ENCODE results near the gene DGKI.

Gene DGKI

GRCh38 chr7:137789215-137789882, 57.4 kb downstream of the DGKI start:
- no peak for DNase-seq (ENCODE audit: low read depth in 2 of 2)

GRCh38 chr7:137787301-137787976, 59.3 kb downstream of the DGKI start:
- DNase-seq (ENCODE audit: low read depth in 2 of 2): no peak

- DNase-seq (ENCODE audit: low read depth in 2 of 2): no peak
These were observed 68.3 kb downstream of the DGKI start for GRCh38 chr7:137778511-137778910.

- DNase-seq (ENCODE audit: low read depth in 2 of 2): no peak
These were observed 72.0 kb downstream of the DGKI start for GRCh38 chr7:137774793-137775201.

GRCh38 chr7:137772748-137773147, 74.0 kb downstream of the DGKI start:
- DNase-seq (ENCODE audit: low read depth in 2 of 2): no peak

GRCh38 chr7:137772316-137772715, 74.5 kb downstream of the DGKI start:
- DNase-seq (ENCODE audit: low read depth in 2 of 2): no peak

GRCh38 chr7:137771679-137772078, 75.1 kb downstream of the DGKI start:
- DNase-seq (ENCODE audit: low read depth in 2 of 2): no peak

GRCh38 chr7:137771273-137771672, 75.5 kb downstream of the DGKI start:
- no peak for DNase-seq (ENCODE audit: low read depth in 2 of 2)

- no peak for DNase-seq (ENCODE audit: low read depth in 2 of 2)
These were observed 78.4 kb downstream of the DGKI start for GRCh38 chr7:137768366-137768765.

- no peak for DNase-seq (ENCODE audit: low read depth in 2 of 2)
These were observed 84.4 kb downstream of the DGKI start for GRCh38 chr7:137762334-137762733.

GRCh38 chr7:137760111-137760510, 86.7 kb downstream of the DGKI start:
- DNase-seq (ENCODE audit: low read depth in 2 of 2): no peak

GRCh38 chr7:137757146-137757925, 89.4 kb downstream of the DGKI start:
- DNase-seq (ENCODE audit: low read depth in 2 of 2): no peak

- no peak for DNase-seq (ENCODE audit: low read depth in 2 of 2)
These were observed 90.7 kb downstream of the DGKI start for GRCh38 chr7:137755846-137756651.

- no peak for DNase-seq (ENCODE audit: low read depth in 2 of 2)
These were observed 91.3 kb downstream of the DGKI start for GRCh38 chr7:137755427-137755826.

GRCh38 chr7:137753948-137754851, 92.6 kb downstream of the DGKI start:
- no peak for DNase-seq (ENCODE audit: low read depth in 2 of 2)

- no peak for DNase-seq (ENCODE audit: low read depth in 2 of 2)
These were observed 93.2 kb downstream of the DGKI start for GRCh38 chr7:137753575-137753947.

- DNase-seq (ENCODE audit: low read depth in 2 of 2): no peak
These were observed 93.7 kb downstream of the DGKI start for GRCh38 chr7:137753067-137753466.

- DNase-seq (ENCODE audit: low read depth in 2 of 2): no peak
These were observed 95.3 kb downstream of the DGKI start for GRCh38 chr7:137751361-137752009.

GRCh38 chr7:137747359-137748031, 99.3 kb downstream of the DGKI start:
- DNase-seq (ENCODE audit: low read depth in 2 of 2): no peak

GRCh38 chr7:137743021-137743420, 103.8 kb downstream of the DGKI start:
- no peak for DNase-seq (ENCODE audit: low read depth in 2 of 2)

Data from stimulated activated CD4-positive, alpha-beta T cell treated with anti-CD3 and anti-CD28 coated beads, Interleukin-1b, Interleukin-23, amount 100 ng/mL, for 4 hours (primary cell).